T-helper 2 cell treated with Interferon-gamma antibody and Interleukin-4, amounts not matched to agents 5 μg/mL and 100 μg/mL, for 36 hours (primary cell): ENCODE results near the gene ZNF618.

Source experiments
- DNase-seq: peaks from one replicate; pipeline ENCODE4 v3.0.0; 2021; ENCODE audit warnings: low spot score
- H3K27ac Mint-ChIP-seq: one replicate; pipeline ENCODE4 v1.8.0; 2021; ENCODE audit warnings: mild to moderate bottlenecking, mixed read lengths
- H3K27me3 Mint-ChIP-seq: one replicate; pipeline ENCODE4 v1.8.0; 2021; ENCODE audit warnings: low read depth, mixed read lengths
- H3K36me3 Mint-ChIP-seq: one replicate; pipeline ENCODE4 v1.8.0; 2021; ENCODE audit warnings: low read depth, mixed read lengths
- H3K4me1 Mint-ChIP-seq: one replicate; pipeline ENCODE4 v1.8.0; 2021; ENCODE audit warnings: low read depth, mixed read lengths
- H3K4me3 Mint-ChIP-seq: one replicate; pipeline ENCODE4 v1.8.0; 2022; ENCODE audit warnings: mild to moderate bottlenecking, moderate library complexity, mixed read lengths
- H3K9me3 Mint-ChIP-seq: one replicate; pipeline ENCODE4 v1.8.0; 2021; ENCODE audit warnings: mixed read lengths

ZNF618 gene

DNA sequence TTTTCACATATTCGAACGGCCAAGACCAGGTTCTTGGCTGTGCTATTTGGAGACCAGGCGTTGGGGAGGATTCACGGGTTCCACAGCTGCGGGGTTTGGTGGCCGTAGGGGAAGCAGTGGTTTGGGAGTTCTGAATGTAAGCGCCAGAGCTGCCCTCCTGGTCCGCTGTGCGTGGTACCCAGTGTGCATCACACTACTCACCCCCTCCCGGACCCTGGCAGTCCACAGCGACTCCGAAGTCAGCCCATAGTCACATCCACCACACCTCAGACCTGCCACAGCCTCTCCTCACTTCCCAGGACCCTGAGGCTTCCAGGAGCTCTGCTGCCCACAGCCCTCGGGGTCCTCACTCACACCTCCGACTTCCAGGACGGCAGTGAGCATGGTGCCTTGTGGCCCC lies 175.2 kb downstream of the ZNF618 start:
- H3K4me1 Mint-ChIP-seq: no peaks in the 10 kb centered on the region
- no peaks in the 10 kb centered on the region for H3K27me3 Mint-ChIP-seq
- DNase-seq: no peak
- no peak overlapping the region for H3K27ac Mint-ChIP-seq
- H3K36me3 Mint-ChIP-seq: no peaks in the 10 kb centered on the region
- H3K4me3 Mint-ChIP-seq: no peak overlapping the region
- H3K9me3 Mint-ChIP-seq: no peaks in the 10 kb centered on the region

DNA sequence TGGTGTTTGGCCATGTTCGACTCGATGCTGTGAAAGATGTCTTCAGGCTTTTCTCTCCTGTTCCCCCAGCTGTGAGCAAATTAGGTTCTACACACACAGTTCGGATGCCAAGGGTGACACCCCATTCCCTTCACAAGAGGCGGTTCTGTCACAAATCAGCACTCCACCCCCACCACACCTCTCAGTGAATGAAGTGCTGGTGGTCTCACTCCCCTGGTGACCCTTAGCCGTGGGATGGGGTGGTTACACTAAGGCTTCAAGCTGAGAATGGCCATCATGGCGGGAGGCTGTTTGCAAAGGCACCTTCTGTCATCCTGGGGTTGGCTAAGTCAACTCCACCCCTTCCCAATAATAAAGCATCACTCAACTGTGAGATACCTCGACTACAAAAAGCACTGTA lies 175.6 kb downstream of the ZNF618 start:
- DNase-seq: no peak
- no peaks in the 10 kb centered on the region for H3K9me3 Mint-ChIP-seq
- no peaks in the 10 kb centered on the region for H3K27me3 Mint-ChIP-seq
- no peak overlapping the region for H3K4me3 Mint-ChIP-seq
- no peaks in the 10 kb centered on the region for H3K36me3 Mint-ChIP-seq
- no peak overlapping the region for H3K27ac Mint-ChIP-seq
- H3K4me1 Mint-ChIP-seq: no peaks in the 10 kb centered on the region

DNA sequence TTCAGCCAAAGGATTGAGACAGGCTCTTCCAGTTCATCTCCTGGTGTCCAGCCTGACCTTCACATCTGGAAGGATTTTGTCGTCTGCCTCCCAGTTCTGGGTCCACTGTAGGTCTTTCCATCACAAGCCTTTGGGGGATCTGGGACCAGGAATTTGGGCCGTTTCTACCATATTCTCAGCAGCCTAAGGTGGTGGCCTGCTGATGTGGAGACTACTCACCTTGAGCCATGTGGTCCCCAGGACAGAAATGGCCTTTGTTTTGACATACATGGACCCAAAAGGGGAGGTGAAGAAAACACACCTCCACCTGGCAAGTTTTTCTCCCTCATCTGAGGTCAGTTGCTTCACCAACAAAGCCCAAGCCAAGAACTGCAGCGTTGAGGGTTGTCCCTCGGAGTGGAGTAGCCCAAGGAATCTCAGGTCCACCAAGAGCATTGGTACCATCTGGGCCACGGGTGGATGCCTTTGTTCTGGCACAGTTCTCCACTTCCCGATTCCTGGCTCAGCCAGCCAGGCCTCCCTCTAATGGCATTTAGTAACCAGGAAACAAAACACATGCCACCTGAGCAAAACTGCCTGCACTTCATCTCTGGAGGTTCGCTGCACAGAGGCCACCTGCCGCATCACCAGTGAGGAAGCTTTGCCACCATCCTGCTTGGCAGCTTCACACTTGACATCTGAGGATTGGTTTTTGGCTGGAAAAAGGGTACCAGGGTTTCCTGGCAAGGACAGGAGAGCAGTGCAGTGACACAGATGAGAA lies 177.3 kb downstream of the ZNF618 start:
- no peaks in the 10 kb centered on the region for H3K27me3 Mint-ChIP-seq
- DNase-seq: no peak
- no peaks in the 10 kb centered on the region for H3K36me3 Mint-ChIP-seq
- H3K9me3 Mint-ChIP-seq: no peaks in the 10 kb centered on the region
- H3K4me1 Mint-ChIP-seq: no peaks in the 10 kb centered on the region
- no peak overlapping the region for H3K4me3 Mint-ChIP-seq
- no peak overlapping the region for H3K27ac Mint-ChIP-seq

DNA sequence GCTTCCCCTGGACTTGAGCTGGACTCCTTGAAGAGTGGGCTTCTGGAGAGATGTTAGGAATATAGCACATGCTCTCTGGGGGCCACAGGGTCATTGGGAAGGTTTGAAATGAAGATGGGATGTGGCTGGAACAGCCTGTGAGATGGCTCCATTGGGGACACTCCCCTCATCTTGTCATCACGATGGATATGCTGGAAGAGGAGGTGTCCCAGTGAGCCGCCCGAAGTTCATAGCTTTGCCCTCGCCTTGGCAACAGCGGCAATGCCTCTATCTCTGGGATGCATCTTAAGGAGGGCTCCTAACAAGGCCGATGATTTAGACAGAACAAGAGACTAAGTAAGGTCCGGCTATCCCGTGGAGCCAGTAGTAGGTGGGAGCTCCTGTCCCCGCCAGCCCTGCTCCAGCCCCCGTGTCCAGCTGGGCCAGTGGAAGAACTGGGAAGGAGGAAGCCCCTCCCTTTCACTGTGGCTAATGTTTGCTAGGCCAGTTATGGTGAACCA lies 178.1 kb downstream of the ZNF618 start:
- Mint-ChIP-seq H3K27me3 (no peaks in the 10 kb centered on the region), H3K4me1 (no peaks in the 10 kb centered on the region)

DNA sequence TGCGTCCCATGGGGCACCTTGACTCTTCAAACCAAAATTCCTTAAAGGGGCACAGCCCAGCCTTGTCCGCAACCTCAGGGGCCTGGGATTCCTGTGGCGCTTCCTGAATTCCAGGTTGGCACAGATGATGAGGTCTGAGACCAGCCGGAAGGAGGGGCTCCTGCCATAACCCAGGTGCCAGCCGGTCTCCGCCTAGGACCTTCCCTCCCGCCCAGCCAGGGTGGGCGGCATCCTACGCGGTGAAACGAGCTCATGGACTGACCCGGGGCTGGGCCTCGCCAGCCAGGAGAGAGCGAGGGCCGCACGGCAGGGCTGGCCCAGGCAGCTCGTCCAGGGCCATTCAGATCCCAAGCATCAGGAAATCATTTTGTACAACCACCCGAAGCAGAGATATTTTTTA lies 179.0 kb downstream of the ZNF618 start:
- no peak overlapping the region for H3K27ac Mint-ChIP-seq
- DNase-seq: no peak
- no peaks in the 10 kb centered on the region for H3K27me3 Mint-ChIP-seq
- no peaks in the 10 kb centered on the region for H3K9me3 Mint-ChIP-seq
- no peak overlapping the region for H3K4me3 Mint-ChIP-seq
- H3K36me3 Mint-ChIP-seq: no peaks in the 10 kb centered on the region
- no peaks in the 10 kb centered on the region for H3K4me1 Mint-ChIP-seq

More for the DNA sequence above, 178.1 kb downstream of the ZNF618 start:
- Mint-ChIP-seq H3K9me3 (no peaks in the 10 kb centered on the region), H3K4me3 (no peak overlapping the region), H3K36me3 (no peaks in the 10 kb centered on the region), H3K27ac (no peak overlapping the region)
- DNase-seq: no peak

DNA sequence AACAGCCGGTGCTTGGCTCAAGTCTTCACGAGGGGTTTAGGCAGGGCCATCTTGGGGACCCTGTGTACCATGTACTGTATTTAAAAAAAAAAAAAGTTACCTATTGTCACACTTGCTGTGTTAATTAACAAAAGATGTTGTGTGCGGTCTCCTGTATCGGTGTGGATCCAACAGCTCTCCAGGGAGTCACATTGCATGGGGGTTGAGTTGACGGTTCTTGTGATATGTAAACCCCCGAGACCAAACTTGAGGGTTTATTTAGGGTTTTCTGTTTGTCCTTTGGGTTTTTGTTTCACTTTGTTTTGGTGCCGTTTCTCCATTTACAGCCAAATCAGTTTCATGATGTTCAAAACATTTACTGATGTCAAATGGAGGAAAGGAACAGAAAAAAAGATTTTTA lies 179.8 kb downstream of the ZNF618 start:
- H3K36me3 Mint-ChIP-seq: no peaks in the 10 kb centered on the region
- H3K4me1 Mint-ChIP-seq: no peaks in the 10 kb centered on the region
- H3K27me3 Mint-ChIP-seq: no peaks in the 10 kb centered on the region
- DNase-seq: no peak
- no peak overlapping the region for H3K4me3 Mint-ChIP-seq
- no peak overlapping the region for H3K27ac Mint-ChIP-seq
- H3K9me3 Mint-ChIP-seq: no peaks in the 10 kb centered on the region

DNA sequence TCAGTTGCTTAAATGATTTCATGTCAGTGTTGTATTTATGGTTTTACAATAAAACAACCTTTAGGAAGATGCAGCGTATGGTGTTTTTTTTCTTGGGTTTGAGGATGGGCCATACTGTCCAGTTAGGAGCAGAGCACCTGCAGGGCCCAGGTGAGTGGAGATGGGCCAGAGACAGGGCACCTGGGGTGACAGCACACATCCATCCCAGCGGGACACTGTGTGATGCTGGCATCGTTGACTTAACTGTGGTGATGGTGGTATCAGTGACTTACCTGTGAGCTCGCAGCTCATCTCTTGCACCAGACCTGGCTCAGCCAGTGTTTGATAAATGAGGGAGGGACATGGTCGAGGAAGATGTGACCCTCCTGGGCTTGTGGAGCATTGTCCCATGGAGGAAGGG lies 180.4 kb downstream of the ZNF618 start:
- Mint-ChIP-seq H3K36me3 (no peaks in the 10 kb centered on the region), H3K27me3 (no peaks in the 10 kb centered on the region), H3K9me3 (no peaks in the 10 kb centered on the region), H3K4me1 (no peaks in the 10 kb centered on the region), H3K27ac (no peak overlapping the region), H3K4me3 (no peak overlapping the region)
- DNase-seq: no peak

DNA sequence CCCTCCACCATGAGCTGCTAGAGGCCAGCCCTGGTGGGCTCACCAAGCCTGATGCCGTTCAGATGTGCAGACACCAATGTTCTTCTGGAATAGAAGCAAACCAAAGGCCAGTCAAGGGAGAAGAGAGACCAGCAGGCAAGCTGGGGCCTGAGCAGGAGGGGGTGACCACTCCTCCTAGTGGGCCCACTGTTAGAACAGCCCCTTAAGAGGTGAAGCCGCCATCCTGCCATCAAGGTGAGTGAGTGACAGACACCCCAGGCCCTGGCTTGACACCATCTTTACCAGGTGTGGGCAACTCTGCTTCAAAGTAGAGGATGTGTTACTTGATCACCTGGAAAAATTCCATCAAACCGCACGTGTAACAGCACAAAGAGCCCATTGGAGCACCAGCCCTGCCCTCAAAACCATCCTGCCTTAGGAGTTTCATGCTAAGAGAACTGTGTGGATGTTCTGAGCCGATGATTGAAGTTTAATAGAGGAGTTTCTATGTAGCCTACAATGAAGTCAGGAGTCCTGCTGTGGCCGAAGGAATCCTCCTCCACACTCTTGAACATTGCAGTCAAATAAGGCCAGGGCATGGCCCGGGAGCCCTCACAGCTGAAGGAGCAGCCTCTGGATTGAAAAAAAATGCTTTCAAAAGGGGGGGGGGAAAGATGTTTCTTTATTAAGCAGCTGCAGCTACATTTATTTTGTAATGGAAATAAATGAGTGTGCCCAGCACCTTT lies 181.2 kb downstream of the ZNF618 start:
- no peak overlapping the region for H3K4me3 Mint-ChIP-seq
- no peak overlapping the region for H3K27ac Mint-ChIP-seq
- no peaks in the 10 kb centered on the region for H3K4me1 Mint-ChIP-seq
- H3K27me3 Mint-ChIP-seq: no peaks in the 10 kb centered on the region
- no peaks in the 10 kb centered on the region for H3K9me3 Mint-ChIP-seq
- DNase-seq: no peak
- H3K36me3 Mint-ChIP-seq: no peaks in the 10 kb centered on the region

DNA sequence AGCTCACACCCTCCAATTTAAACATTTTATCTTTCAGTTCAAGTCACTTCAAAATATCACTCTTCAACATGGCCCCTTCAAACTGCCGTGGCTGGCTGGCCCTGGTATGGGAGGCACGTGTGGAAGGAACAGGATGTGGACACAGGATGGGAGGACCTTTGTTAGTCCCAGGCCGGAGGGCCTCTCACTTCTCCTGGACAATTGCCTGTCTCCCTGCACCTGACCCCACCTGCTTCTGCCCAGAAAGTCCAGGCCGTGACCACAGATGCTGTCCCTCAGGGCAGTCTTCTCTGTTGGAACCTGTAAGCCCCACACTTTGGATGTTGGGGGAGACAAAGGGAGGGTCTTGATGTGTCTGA lies 182.6 kb downstream of the ZNF618 start:
- no peaks in the 10 kb centered on the region for H3K4me1 Mint-ChIP-seq
- no peaks in the 10 kb centered on the region for H3K36me3 Mint-ChIP-seq
- no peak overlapping the region for H3K4me3 Mint-ChIP-seq
- H3K9me3 Mint-ChIP-seq: no peaks in the 10 kb centered on the region
- H3K27ac Mint-ChIP-seq: no peak overlapping the region
- DNase-seq: no peak
- H3K27me3 Mint-ChIP-seq: peaks cover 3% of the 10 kb centered on the region

DNA sequence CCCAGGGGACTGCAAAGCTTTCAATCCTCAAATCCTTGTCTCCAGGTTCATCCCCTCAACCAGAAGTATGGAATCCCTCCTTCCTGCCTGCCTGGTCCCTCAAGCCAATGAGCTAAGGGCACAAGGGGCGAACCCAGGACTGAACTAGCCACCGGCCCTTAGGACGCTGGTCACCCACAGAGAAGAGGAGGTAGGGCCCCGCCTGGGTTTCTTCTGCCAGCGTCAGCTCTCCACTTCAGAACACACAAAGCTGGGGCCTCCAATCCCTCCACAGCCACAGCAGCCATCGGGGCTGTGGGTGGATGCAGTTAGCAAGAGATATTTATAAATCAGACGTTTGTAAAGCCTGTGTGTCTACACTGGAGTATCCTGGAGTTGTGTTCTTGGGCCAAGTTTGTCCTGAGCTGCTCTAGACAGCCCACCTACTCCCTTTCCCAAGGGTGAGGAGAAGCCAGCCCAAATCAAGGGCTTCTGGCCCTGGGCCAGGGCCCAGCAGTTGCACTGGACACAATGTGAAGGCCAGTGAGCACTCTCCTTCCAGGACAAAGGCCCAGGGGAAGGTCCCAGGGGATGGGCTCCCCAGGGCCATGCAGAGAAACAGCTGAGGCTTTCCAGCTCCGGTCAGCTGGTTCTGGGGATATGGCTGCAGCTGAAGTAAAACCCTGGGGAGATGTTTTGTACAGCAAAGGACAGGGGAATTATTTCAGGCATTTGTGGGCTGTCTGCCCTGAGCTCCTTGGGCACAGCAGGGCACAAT lies 183.1 kb downstream of the ZNF618 start:
- H3K27me3 Mint-ChIP-seq: peaks cover 3% of the 10 kb centered on the region
- no peak for DNase-seq
- H3K36me3 Mint-ChIP-seq: no peaks in the 10 kb centered on the region
- H3K27ac Mint-ChIP-seq: no peak overlapping the region
- H3K4me3 Mint-ChIP-seq: no peak overlapping the region
- H3K4me1 Mint-ChIP-seq: no peaks in the 10 kb centered on the region
- H3K9me3 Mint-ChIP-seq: no peaks in the 10 kb centered on the region

DNA sequence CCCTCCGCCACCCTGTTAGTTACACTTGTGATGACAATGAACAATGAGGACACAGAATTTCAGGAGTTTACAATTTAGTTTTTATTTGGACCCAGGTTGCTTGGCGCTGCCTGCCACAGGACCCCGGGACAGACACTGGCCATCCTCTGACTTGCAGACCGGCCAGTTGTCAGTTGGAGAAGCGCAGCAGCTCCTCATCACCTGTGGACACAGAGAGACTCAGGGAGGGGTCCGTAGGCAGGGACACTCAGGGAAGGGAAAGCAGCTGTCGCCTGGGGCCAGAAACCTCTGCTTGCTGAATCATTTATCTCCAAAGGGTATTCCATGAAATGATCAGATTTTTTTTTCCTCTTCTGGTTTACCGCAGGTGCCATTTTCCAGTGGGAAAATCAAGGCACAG lies 184.0 kb downstream of the ZNF618 start:
- no peak for DNase-seq
- Mint-ChIP-seq H3K4me3 (no peak overlapping the region), H3K27ac (no peak overlapping the region), H3K27me3 (peaks cover 3% of the 10 kb centered on the region), H3K36me3 (no peaks in the 10 kb centered on the region), H3K9me3 (no peaks in the 10 kb centered on the region), H3K4me1 (no peaks in the 10 kb centered on the region)

DNA sequence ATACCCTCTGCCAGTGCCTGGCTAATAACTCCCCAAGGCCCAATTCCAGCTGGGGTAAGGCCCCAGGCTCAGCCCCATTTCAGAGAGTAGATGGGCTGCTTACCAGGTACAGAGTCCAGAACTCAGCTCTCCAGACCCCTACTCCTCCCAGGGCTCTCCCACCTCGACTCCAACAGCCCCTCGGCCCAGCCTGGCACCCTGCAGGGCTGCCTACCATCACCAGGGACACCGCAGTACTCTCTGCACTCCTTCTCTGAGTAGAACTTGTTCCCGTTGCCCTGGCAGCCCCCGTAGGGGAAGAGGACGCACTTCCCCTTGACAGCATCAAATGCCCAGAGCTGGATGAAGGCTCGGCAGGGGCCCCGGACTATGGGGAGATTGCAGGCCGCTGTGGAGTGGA lies 184.6 kb downstream of the ZNF618 start:
- H3K27me3 Mint-ChIP-seq: peaks cover 3% of the 10 kb centered on the region
- DNase-seq: no peak
- H3K27ac Mint-ChIP-seq: no peak overlapping the region
- no peaks in the 10 kb centered on the region for H3K36me3 Mint-ChIP-seq
- no peak overlapping the region for H3K4me3 Mint-ChIP-seq
- H3K9me3 Mint-ChIP-seq: no peaks in the 10 kb centered on the region
- H3K4me1 Mint-ChIP-seq: no peaks in the 10 kb centered on the region

DNA sequence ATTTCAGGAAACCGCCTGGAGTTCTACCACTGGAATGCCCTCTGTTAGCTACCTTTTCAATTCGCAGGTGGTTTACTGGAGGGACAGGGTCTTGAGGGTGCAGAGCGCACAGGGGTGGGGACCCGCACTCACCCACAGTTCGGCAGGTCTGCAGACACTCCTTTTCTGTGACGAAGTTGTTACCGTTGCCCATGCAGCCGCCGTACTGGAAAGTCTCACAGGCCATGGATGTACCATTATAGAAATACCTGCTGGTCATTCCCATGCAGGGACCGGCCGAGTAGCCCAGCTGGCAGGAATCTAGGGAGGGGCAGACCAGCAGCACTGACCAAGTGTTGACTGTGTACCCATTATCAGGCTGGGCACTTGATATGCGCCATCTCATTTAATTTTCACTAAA lies 185.2 kb downstream of the ZNF618 start:
- Mint-ChIP-seq H3K36me3 (no peaks in the 10 kb centered on the region), H3K4me1 (no peaks in the 10 kb centered on the region), H3K9me3 (no peaks in the 10 kb centered on the region), H3K27ac (no peak overlapping the region), H3K4me3 (no peak overlapping the region), H3K27me3 (peaks cover 3% of the 10 kb centered on the region)
- DNase-seq: no peak

DNA sequence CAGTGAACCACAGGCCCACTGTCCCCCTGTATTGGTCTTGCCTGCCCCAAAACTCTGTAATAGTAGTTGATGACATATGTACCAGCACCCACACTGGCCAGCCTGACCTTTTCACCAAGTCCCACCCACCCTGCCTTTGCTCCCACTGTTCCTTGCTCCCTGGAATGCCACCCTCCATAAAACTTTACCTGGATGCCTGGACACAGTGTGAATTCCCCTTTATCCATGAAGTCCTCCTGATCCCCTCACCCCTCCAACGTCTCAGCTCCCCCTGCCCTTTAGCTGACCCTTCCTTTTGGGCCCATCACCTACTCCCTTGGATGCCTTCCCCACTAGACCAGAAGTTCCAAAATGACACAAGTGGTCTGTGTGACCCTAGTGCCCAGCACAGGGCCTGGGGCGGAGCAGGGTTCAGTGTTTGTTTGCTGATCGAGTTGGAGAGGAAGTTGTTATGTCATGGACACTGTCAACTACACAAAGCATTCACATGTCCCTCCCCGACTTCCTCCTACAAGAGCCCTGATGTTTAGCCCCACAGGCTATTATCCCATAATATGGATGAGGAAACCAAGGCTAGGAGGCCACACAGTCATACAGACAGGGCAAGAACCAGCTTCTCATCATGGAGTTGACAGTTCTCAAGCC lies 185.8 kb downstream of the ZNF618 start:
- Mint-ChIP-seq H3K27ac (no peak overlapping the region), H3K27me3 (peaks cover 3% of the 10 kb centered on the region), H3K9me3 (no peaks in the 10 kb centered on the region), H3K4me1 (no peaks in the 10 kb centered on the region), H3K4me3 (no peak overlapping the region), H3K36me3 (no peaks in the 10 kb centered on the region)
- DNase-seq: no peak
